Measurements from ENCODE around the gene APOBEC2. TPM values are rescaled to one million over a fixed set of nuclear protein-coding genes. Genes with fewer than 3 reads are reported as not detected.

APOBEC2 gene
- total RNA-seq, 1 experiment from 2014 or later: not detected

DNA sequence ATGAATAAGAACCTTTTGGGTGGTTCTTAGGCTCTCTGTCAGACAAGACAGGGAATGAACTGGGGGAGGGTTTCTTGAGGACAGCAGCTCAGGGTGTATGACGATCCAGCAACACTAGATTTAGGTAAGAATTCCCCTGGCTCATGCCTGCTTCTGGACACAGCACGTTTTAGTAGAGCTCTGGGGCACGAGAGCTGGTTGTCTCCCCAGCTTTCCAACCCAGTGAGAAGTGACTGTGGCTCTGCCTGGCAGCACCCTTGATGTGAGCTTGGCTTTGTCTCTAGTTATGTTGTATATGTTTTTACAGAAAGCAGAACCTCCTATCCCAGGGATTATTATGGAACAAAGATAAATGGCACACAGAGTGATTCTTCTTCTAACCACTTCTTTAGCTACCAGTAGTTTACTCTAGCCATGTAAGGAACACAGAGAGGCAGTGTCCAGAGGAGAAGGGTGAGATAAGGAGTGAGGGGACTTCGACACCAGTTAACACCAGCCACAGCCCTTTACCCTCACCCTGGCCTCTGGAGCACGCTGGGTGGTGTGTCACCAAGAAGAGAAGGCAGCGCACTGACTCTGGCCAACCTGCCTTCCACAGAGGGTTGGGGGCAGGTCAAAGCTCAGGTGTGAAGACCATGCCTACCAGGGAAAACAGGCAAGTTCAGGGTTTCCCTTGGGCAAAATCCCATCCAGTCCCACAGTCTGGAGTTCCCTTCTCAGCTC lies 3.9 kb downstream of the APOBEC2 start:
- Histone ChIP-seq H3K79me2 (ENCODE audit: insufficient read depth, low read length) (no peaks in the 10 kb centered on the region), H3K36me3 (ENCODE audit: control insufficient read depth in 1 of 2, insufficient read depth in 2 of 2, low read length in 2 of 2) (no peaks in the 10 kb centered on the region), H2AFZ (ENCODE audit: low read depth, low read length, poor library complexity, severe bottlenecking) (no peak overlapping the region), H3K9me2 (ENCODE audit: insufficient read depth) (no peaks in the 10 kb centered on the region), H3K27ac (ENCODE audit: low read depth, low read length) (no peak overlapping the region), H3K4me2 (ENCODE audit: low read length) (no peak overlapping the region), H3K4me1 (ENCODE audit: control insufficient read depth in 1 of 2, insufficient read depth in 2 of 2, low read length in 2 of 2) (peaks cover 0 to 17% of the 10 kb centered on the region in 2 experiments; a peak in 1 of 4 replicates), H3K9ac (ENCODE audit: low read length) (no peak overlapping the region), H3K9me3 (ENCODE audit: control insufficient read depth in 1 of 2, insufficient read depth in 1 of 2, low read depth in 1 of 2, low read length in 2 of 2) (no peaks in the 10 kb centered on the region), H3K27me3 (ENCODE audit: insufficient read depth, low read length) (no peaks in the 10 kb centered on the region), H3K4me3 (replicated peaks in 1 of 2; ENCODE audit: low read depth in 1 of 2, low read length in 2 of 2) (no peak overlapping the region), H4K20me1 (ENCODE audit: insufficient read depth) (no peaks in the 10 kb centered on the region)
- DNase-seq (ENCODE audit: low read depth, low spot score): no peak
- intact Hi-C loops (cut with micrococcal nuclease): no loop called here
- no peak for ATAC-seq
- POLR2A ChIA-PET: interaction anchor here (1.2 kb wide), 1 partner anchor 11 kb away, joined by 3 read pairs; no protein-coding TSS in a partner anchor
- CTCF ChIA-PET: no interaction called here
- BruUV-seq (replicated peaks): no TSS peak
- RAD21 ChIA-PET (ENCODE audit: low non-redundant PET in 1 of 2, low total read pairs in 2 of 2, uncharacterized antibody in 2 of 2, unreplicated experiment in 2 of 2): no interaction called here
- TF ChIP-seq EGR1 (IDR thresholded peaks at IDR 0.05; ENCODE audit: low read depth) (no peak), SRF (IDR thresholded peaks at IDR 0.05; ENCODE audit: low read depth) (no peak), JUND (IDR thresholded peaks at IDR 0.05) (no peak), CEBPB (IDR thresholded peaks at IDR 0.05; ENCODE audit: low read depth) (no peak), TCF7L2 (IDR thresholded peaks at IDR 0.05; ENCODE audit: borderline replicate concordance, extremely low read depth, insufficient read depth, insufficient read length) (no peak), ZNF274 (IDR thresholded peaks at IDR 0.05; ENCODE audit: low read depth, low read length) (no peak), SP1 (IDR thresholded peaks at IDR 0.05; ENCODE audit: low read depth) (no peak), YY1 (IDR thresholded peaks at IDR 0.05; ENCODE audit: extremely low read depth, insufficient replicate concordance, low read depth, low read length) (no peak), POLR2AphosphoS5 (IDR thresholded peaks at IDR 0.05; ENCODE audit: low read depth, low read length) (no peak), SIN3A (IDR thresholded peaks at IDR 0.05; ENCODE audit: low read depth) (no peak), ELF1 (IDR thresholded peaks at IDR 0.05; ENCODE audit: borderline replicate concordance, low read depth) (no peak)
- TF ChIP-seq, protein P1, sequence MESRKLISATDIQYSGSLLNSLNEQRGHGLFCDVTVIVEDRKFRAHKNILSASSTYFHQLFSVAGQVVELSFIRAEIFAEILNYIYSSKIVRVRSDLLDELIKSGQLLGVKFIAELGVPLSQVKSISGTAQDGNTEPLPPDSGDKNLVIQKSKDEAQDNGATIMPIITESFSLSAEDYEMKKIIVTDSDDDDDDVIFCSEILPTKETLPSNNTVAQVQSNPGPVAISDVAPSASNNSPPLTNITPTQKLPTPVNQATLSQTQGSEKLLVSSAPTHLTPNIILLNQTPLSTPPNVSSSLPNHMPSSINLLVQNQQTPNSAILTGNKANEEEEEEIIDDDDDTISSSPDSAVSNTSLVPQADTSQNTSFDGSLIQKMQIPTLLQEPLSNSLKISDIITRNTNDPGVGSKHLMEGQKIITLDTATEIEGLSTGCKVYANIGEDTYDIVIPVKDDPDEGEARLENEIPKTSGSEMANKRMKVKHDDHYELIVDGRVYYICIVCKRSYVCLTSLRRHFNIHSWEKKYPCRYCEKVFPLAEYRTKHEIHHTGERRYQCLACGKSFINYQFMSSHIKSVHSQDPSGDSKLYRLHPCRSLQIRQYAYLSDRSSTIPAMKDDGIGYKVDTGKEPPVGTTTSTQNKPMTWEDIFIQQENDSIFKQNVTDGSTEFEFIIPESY (IDR thresholded peaks at IDR 0.05; ENCODE audit: extremely low read depth, insufficient replicate concordance, low read length): no peak
- TF ChIP-seq, protein P2, sequence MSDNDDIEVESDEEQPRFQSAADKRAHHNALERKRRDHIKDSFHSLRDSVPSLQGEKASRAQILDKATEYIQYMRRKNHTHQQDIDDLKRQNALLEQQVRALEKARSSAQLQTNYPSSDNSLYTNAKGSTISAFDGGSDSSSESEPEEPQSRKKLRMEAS (IDR thresholded peaks at IDR 0.05): no peak
- TF ChIP-seq, protein P3, sequence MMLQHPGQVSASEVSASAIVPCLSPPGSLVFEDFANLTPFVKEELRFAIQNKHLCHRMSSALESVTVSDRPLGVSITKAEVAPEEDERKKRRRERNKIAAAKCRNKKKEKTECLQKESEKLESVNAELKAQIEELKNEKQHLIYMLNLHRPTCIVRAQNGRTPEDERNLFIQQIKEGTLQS (IDR thresholded peaks at IDR 0.05): no peak
- TF ChIP-seq, protein P4, sequence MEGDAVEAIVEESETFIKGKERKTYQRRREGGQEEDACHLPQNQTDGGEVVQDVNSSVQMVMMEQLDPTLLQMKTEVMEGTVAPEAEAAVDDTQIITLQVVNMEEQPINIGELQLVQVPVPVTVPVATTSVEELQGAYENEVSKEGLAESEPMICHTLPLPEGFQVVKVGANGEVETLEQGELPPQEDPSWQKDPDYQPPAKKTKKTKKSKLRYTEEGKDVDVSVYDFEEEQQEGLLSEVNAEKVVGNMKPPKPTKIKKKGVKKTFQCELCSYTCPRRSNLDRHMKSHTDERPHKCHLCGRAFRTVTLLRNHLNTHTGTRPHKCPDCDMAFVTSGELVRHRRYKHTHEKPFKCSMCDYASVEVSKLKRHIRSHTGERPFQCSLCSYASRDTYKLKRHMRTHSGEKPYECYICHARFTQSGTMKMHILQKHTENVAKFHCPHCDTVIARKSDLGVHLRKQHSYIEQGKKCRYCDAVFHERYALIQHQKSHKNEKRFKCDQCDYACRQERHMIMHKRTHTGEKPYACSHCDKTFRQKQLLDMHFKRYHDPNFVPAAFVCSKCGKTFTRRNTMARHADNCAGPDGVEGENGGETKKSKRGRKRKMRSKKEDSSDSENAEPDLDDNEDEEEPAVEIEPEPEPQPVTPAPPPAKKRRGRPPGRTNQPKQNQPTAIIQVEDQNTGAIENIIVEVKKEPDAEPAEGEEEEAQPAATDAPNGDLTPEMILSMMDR (IDR thresholded peaks at IDR 0.05 in 2 of 3, conservative IDR thresholded peaks at IDR 0.05 in 1 of 3; ENCODE audit: borderline replicate concordance in 1 of 3, insufficient read depth in 1 of 3, low read depth in 2 of 3, low read length in 2 of 3): no peak
